OCI-LY1 (cell line): Measurements from ENCODE around the gene FAM3D.
"Not testable (repeated sequence)": the region's sequence is repeated elsewhere in the genome, so short reads cannot be mapped to it uniquely, and the experiment has no call there.

ENCODE experiments used
- H2AFZ ChIP-seq: fragments of 200-600 bp; sonication (generic), shearing (Covaris generic); 2 replicates; pipeline ENCODE4 v1.6.0; 2014; ENCODE audit warnings: antibody characterized with exemption, mild to moderate bottlenecking, low read length
- H3F3A ChIP-seq: fragments of 200-600 bp; sonication (generic), shearing (Covaris generic); 2 replicates; pipeline ENCODE4 v1.6.0; 2014; ENCODE audit warnings: mild to moderate bottlenecking, antibody characterized with exemption, low read length, moderate library complexity; ENCODE audit not compliant: insufficient read depth
- H3K27ac ChIP-seq: fragments of 200-600 bp; sonication (generic); 2 replicates; pipeline ENCODE4 v1.5.1; 2014; ENCODE audit warnings: low read length, mixed run types, mild to moderate bottlenecking, low read depth; ENCODE audit not compliant: poor library complexity, severe bottlenecking
- H3K27me3 ChIP-seq: fragments of 200-600 bp; sonication (generic); 2 replicates; pipeline ENCODE4 v1.6.0; 2014; ENCODE audit warnings: antibody characterized with exemption, mild to moderate bottlenecking, low read length, moderate library complexity; ENCODE audit not compliant: insufficient read depth
- H3K36me3 ChIP-seq: fragments of 200-600 bp; sonication (generic); 2 replicates; pipeline ENCODE4 v1.6.1; 2014; ENCODE audit warnings: mild to moderate bottlenecking, antibody characterized with exemption, low read length, moderate library complexity, mixed read lengths; ENCODE audit not compliant: insufficient read depth
- H3K4me1 ChIP-seq: fragments of 200-600 bp; sonication (generic); 2 replicates; pipeline ENCODE4 v1.5.1; 2014; ENCODE audit warnings: mild to moderate bottlenecking, low read length, moderate library complexity; ENCODE audit not compliant: insufficient read depth, severe bottlenecking
- H3K4me2 ChIP-seq: fragments of 200-600 bp; sonication (generic), shearing (Covaris generic); 2 replicates; pipeline ENCODE4 v1.6.1; 2014; ENCODE audit warnings: low read length
- H3K4me3 ChIP-seq: fragments of 200-600 bp; sonication (generic); 2 replicates; pipeline ENCODE4 v1.5.1; 2014; ENCODE audit warnings: low read length, low read depth, mild to moderate bottlenecking, mixed read lengths; ENCODE audit not compliant: poor library complexity, severe bottlenecking
- H3K79me2 ChIP-seq: fragments of 200-600 bp; shearing (Covaris generic); 2 replicates; pipeline ENCODE4 v1.6.1; 2016; ENCODE audit warnings: mixed run types, low read length, mixed read lengths; ENCODE audit not compliant: insufficient read depth
- H3K9ac ChIP-seq: fragments of 200-600 bp; sonication (generic), shearing (Covaris generic); 2 replicates; pipeline ENCODE4 v1.6.1; 2014; ENCODE audit warnings: mild to moderate bottlenecking, low read length, mixed read lengths
- H3K9me2 ChIP-seq: fragments of 200-600 bp; sonication (generic), shearing (Covaris generic); 2 replicates; pipeline ENCODE4 v1.6.1; 2014; ENCODE audit warnings: low read depth, mild to moderate bottlenecking, low read length, mixed read lengths
- H3K9me3 ChIP-seq: fragments of 200-600 bp; shearing (Covaris generic); 2 replicates; pipeline ENCODE4 v1.6.1; 2014; ENCODE audit warnings: low read length, mixed read lengths
- H4K20me1 ChIP-seq: fragments of 200-600 bp; sonication (generic), shearing (Covaris generic); 2 replicates; pipeline ENCODE4 v1.6.0; 2016; ENCODE audit warnings: mild to moderate bottlenecking, low read length; ENCODE audit not compliant: insufficient read depth
- CTCF ChIP-seq: fragments of 200-600 bp; sonication (generic), shearing (Covaris generic); IDR thresholded peaks from 2 replicates; pipeline ENCODE4 v1.5.1; 2017; ENCODE audit warnings: mild to moderate bottlenecking, antibody characterized with exemption, low read length, moderate library complexity, mixed read lengths
- EZH2 ChIP-seq: fragments of 200-600 bp; sonication (generic), shearing (Covaris generic); IDR thresholded peaks from 2 replicates; pipeline ENCODE4 v1.8.0; 2017; ENCODE audit warnings: borderline replicate concordance, mixed run types, mild to moderate bottlenecking, antibody characterized with exemption, low read length, moderate library complexity, mixed read lengths

The FAM3D gene

GRCh38 chr3:58666683-58667082 is at the start of gene FAM3D:
TSS of gene FAM3D (minus strand) at chr3:58666774. CDS start at chr3:58655563, 11,211 bp downstream.
- no peak within 1 kb of the TSS for H3K9ac ChIP-seq
- H3K79me2 ChIP-seq, result no peaks in the 10 kb centered on the region
- no peak within 1 kb of the TSS for H3K27ac ChIP-seq
- no peak within 1 kb of the TSS for H3K4me3 ChIP-seq
- no peak within 1 kb of the TSS for H3K4me2 ChIP-seq
- H3K36me3 ChIP-seq, result no peaks in the 10 kb centered on the region
- H3K27me3 ChIP-seq, result no peaks in the 10 kb centered on the region; the same call in 1 of the 2 replicates
- no peaks in the 10 kb centered on the region for H3K4me1 ChIP-seq
- no peaks in the 10 kb centered on the region for H3F3A ChIP-seq
- H3K9me2 ChIP-seq, result no peaks in the 10 kb centered on the region
- H4K20me1 ChIP-seq, result no peaks in the 10 kb centered on the region
- TF ChIP-seq CTCF (no peak), EZH2 (no peak)
- no peaks in the 10 kb centered on the region for H3K9me3 ChIP-seq
- no peak within 1 kb of the TSS for H2AFZ ChIP-seq

- H2AFZ ChIP-seq, result no peak overlapping the region
- no peaks in the 10 kb centered on the region for H3F3A ChIP-seq
- no peak overlapping the region for H3K9ac ChIP-seq
- no peaks in the 10 kb centered on the region for H3K36me3 ChIP-seq
- H3K4me1 ChIP-seq, result no peaks in the 10 kb centered on the region
- H3K4me3 ChIP-seq, result no peak overlapping the region
- H3K27me3 ChIP-seq, result no peaks in the 10 kb centered on the region
- no peaks in the 10 kb centered on the region for H3K9me3 ChIP-seq
- no peaks in the 10 kb centered on the region for H3K79me2 ChIP-seq
- H4K20me1 ChIP-seq, result no peaks in the 10 kb centered on the region
- no peak overlapping the region for H3K4me2 ChIP-seq
- TF ChIP-seq EZH2 (no peak), CTCF (no peak)
- no peaks in the 10 kb centered on the region for H3K9me2 ChIP-seq
- no peak overlapping the region for H3K27ac ChIP-seq
Observed at GRCh38 chr3:58713715-58714401, 47.3 kb upstream of the FAM3D start.

- TF ChIP-seq CTCF (no peak), EZH2 (no peak)
- Histone ChIP-seq H3K4me2 (no peak overlapping the region), H3K9me2 (no peaks in the 10 kb centered on the region), H3K4me1 (no peaks in the 10 kb centered on the region), H3K4me3 (no peak overlapping the region), H3K27me3 (no peaks in the 10 kb centered on the region), H3K79me2 (no peaks in the 10 kb centered on the region), H3F3A (no peaks in the 10 kb centered on the region), H3K9ac (no peak overlapping the region), H3K36me3 (no peaks in the 10 kb centered on the region), H3K27ac (no peak overlapping the region), H3K9me3 (no peaks in the 10 kb centered on the region), H4K20me1 (no peaks in the 10 kb centered on the region), H2AFZ (no peak overlapping the region)
Observed at GRCh38 chr3:58711871-58712270, 45.3 kb upstream of the FAM3D start.

- H3K4me2 ChIP-seq, H3K9ac ChIP-seq, H2AFZ ChIP-seq, H3K9me2 ChIP-seq, H3K27ac ChIP-seq, H3K9me3 ChIP-seq, H4K20me1 ChIP-seq, H3K27me3 ChIP-seq, H3K36me3 ChIP-seq, H3K79me2 ChIP-seq, H3K4me1 ChIP-seq, H3K4me3 ChIP-seq, H3F3A ChIP-seq: not testable (repeated sequence)
Observed at GRCh38 chr3:58708983-58709382, 42.4 kb upstream of the FAM3D start.
